Measurements from ENCODE around the gene BOLA2B. TPM values are rescaled to one million over a fixed set of nuclear protein-coding genes. Genes with fewer than 3 reads are reported as not detected.
A peak's percentile ranks its signal among the peaks of the same experiment; 100 is the strongest.

Gene BOLA2B
- total and polyA plus RNA-seq, 11 donors = 41.6 to 204 (median 73.5) TPM

DNA sequence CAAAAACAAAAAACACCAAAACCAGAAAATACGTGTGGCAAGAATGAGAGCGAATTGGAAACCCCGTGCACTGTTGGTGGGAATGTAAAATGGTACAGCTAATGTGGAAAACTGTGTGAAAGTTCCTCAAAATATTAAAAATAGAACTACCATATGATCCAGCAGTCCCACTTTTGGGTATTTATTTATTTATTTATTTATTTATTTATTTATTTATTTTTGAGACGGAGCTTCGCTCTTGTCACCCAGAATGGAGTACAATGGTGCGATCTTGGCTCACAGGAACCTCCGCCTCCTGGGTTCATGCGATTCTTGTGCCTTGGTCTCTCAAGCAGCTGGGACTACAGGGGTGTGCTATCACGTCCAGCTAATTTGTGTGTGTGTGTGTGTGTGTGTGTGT, 40.9 kb downstream of the BOLA2B start:
- intact Hi-C loops (cut with DNase I) = no loop called here
- no peak for TF ChIP-seq POLR2A (IDR thresholded peaks at IDR 0.05)
- TF ChIP-seq, protein P1, sequence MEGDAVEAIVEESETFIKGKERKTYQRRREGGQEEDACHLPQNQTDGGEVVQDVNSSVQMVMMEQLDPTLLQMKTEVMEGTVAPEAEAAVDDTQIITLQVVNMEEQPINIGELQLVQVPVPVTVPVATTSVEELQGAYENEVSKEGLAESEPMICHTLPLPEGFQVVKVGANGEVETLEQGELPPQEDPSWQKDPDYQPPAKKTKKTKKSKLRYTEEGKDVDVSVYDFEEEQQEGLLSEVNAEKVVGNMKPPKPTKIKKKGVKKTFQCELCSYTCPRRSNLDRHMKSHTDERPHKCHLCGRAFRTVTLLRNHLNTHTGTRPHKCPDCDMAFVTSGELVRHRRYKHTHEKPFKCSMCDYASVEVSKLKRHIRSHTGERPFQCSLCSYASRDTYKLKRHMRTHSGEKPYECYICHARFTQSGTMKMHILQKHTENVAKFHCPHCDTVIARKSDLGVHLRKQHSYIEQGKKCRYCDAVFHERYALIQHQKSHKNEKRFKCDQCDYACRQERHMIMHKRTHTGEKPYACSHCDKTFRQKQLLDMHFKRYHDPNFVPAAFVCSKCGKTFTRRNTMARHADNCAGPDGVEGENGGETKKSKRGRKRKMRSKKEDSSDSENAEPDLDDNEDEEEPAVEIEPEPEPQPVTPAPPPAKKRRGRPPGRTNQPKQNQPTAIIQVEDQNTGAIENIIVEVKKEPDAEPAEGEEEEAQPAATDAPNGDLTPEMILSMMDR (IDR thresholded peaks at IDR 0.05) = no peak
- no peak for DNase-seq
- Histone ChIP-seq H3K4me1 (peaks cover 0 to 6% (median 0%) of the 10 kb centered on the region in 12 donors), H3K27me3 (no peaks in the 10 kb centered on the region), H3K9me3 (peaks cover 0 to 16% (median 8%) of the 10 kb centered on the region in 12 donors), H3K27ac (no peak overlapping the region), H3K36me3 (no peaks in the 10 kb centered on the region), H3K4me3 (no peak overlapping the region)
- no peak for ATAC-seq
- WGBS, 4 donors = 92 to 95% (median 94%) methylated on average over 9 of the region's 9 CpGs

DNA sequence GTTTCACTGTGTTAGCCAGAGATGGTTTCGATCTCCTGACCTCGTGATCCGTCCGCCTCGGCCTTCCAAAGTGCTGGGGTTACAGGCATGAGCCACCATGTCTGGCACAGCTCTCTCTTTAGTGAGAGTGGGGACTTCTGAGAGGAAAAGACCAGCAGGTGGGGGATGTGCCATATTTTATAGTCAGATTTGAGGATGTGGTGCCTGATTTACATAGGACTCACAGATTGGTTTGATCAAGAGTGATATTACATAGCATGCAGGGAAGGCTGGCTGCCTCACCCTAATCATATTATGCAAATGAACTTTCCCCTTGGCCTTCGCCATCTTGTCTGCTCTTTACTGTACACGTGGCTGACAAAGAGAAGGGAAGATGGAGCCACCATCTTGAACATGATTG, 42.4 kb downstream of the BOLA2B start:
- Histone ChIP-seq H3K4me3 (no peak overlapping the region), H3K36me3 (no peaks in the 10 kb centered on the region), H3K9me3 (peaks cover 0 to 16% (median 8%) of the 10 kb centered on the region in 12 donors), H3K4me1 (peaks cover 0 to 6% (median 0%) of the 10 kb centered on the region in 12 donors), H3K27ac (no peak overlapping the region), H3K27me3 (no peaks in the 10 kb centered on the region)
- TF ChIP-seq, protein P1 (IDR thresholded peaks at IDR 0.05) = no peak
- no peak for TF ChIP-seq POLR2A (IDR thresholded peaks at IDR 0.05)
- ATAC-seq = no peak
- intact Hi-C loops (cut with DNase I) = no loop called here
- 80 to 91% (median 90%) methylated on average over 6 to 7 of the region's 7 CpGs for WGBS, 4 donors
- DNase-seq = no peak

DNA sequence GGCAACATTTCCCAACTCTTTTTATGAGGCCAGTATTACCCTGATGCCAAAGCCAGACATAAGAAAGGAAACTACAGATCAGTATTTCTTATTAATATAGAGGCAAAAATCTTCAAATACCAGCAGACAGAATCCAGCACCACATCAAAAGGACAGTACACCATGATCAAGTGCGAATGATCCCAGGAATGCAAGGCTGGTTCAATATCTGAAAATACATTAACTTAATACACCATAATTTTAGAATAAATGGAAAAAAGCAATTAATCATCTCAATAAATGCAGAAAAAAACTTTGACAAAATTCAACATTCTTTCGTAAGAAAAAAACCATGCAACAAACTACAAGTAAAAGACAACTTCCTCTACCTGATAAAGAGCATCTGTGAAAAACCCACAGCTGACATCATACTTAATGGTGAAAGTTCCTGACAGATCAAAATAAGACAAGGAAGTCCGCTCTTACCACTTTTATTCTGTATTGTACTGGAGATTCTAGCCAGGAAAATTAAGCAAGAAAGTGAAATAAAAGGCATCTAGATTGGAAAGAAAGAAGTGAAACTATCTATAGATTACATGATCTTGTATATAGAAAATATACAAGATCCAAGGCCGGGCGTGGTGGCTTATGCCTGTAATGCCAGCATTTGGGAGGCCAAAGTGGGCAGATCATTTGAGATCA, 44.1 kb downstream of the BOLA2B start:
- Histone ChIP-seq H3K4me3 (no peak overlapping the region), H3K9me3 (peaks cover 0 to 16% (median 8%) of the 10 kb centered on the region in 12 donors), H3K4me1 (peaks cover 0 to 6% (median 0%) of the 10 kb centered on the region in 12 donors), H3K27ac (peak overlapping the region in 1 of 12 donors; percentile 74), H3K36me3 (no peaks in the 10 kb centered on the region), H3K27me3 (no peaks in the 10 kb centered on the region)
- intact Hi-C loops (cut with DNase I) = no loop called here
- DNase-seq (no peak), ATAC-seq (no peak)
- WGBS, 4 donors = 85 to 89% (median 87%) methylated on average over 5 of the region's 5 CpGs
- TF ChIP-seq, protein P1 (IDR thresholded peaks at IDR 0.05) = no peak
- TF ChIP-seq POLR2A (IDR thresholded peaks at IDR 0.05) = no peak

DNA sequence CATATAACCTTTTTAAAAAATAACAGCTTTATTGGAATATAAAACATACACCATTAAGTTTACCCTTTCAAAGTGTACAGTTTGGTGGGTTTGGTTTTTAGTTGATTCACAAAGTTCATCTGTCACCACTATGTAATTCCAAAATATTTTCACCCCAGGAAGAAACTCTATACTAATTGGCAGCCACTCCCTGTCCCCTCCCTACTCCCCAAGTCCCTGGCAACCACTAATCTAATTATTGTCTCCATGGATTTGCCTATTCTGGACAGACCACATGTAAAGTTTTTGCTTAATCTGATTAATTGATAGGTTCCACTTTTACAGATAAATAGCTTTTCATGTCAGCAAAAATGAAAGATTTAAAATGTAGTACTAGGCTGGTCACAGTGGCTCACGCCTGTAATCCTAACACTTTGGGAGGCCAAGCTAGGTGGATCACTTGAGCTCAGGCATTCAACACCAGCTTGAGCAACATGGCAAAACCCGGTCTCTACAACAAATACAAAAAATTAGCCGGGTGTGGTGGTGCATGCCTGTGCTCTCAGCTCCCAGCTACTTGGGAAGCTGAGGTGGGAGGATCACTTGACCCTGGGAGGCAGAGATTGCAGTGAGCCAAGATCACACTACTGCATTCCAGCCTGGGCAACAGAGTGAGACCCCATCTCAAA, 45.5 kb downstream of the BOLA2B start:
- Histone ChIP-seq H3K9me3 (peaks cover 0 to 16% (median 8%) of the 10 kb centered on the region in 12 donors), H3K4me1 (peaks cover 0 to 6% (median 0%) of the 10 kb centered on the region in 12 donors), H3K4me3 (no peak overlapping the region), H3K36me3 (no peaks in the 10 kb centered on the region), H3K27ac (no peak overlapping the region), H3K27me3 (no peaks in the 10 kb centered on the region)
- 79 to 95% (median 92%) methylated on average over 3 of the region's 3 CpGs for WGBS, 4 donors
- no peak for ATAC-seq
- TF ChIP-seq, protein P1 (IDR thresholded peaks at IDR 0.05) = no peak
- no peak for TF ChIP-seq POLR2A (IDR thresholded peaks at IDR 0.05)
- intact Hi-C loops (cut with DNase I) = no loop called here
- no peak for DNase-seq

Data from heart left ventricle (tissue), 16 donors.